Measurements from ENCODE around the gene IKZF1. TPM values are rescaled to one million over a fixed set of nuclear protein-coding genes. Genes with fewer than 3 reads are reported as not detected.

The IKZF1 gene
- total and polyA plus RNA-seq, 4 donors: 4.0 to 37.8 (median 18.5) TPM

DNA sequence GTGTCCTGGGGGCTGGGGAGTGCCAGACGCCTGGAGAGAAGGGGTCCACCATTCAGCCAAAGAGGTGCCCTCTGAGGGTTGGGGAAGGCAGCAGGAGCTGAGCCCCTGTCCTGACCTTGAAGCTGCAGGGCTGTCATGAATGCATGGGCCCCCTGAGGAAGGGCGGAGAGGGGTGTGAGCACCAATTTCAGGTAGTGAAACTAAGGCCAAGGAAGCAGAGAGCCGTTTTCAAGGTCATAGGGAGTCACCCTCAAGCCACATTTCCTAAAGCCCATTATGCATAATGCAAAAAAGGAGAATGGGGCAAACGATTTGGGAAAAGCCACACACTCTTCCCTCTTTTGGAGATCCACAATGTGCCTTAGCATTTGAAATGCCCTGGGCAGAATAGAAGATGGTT, 108.5 kb downstream of the IKZF1 start:
- ATAC-seq (ENCODE audit: insufficient read depth, low FRiP score) (no peak), DNase-seq (no peak)
- 63 to 72% methylated on average over 4 of the region's 4 CpGs for WGBS, 2 donors
- H3K9ac ChIP-seq (ENCODE audit: insufficient read depth in 1 of 2, low read length in 2 of 2): no peak overlapping the region
- H3K27ac ChIP-seq (ENCODE audit: low read depth in 1 of 2, low read length in 1 of 2): no peak overlapping the region
- no peaks in the 10 kb centered on the region for H3K9me3 ChIP-seq (ENCODE audit: control insufficient read depth in 4 of 4, insufficient read depth in 3 of 4, low read length in 3 of 4)
- H3K4me3 ChIP-seq: no peak overlapping the region
- H3K36me3 ChIP-seq (ENCODE audit: control insufficient read depth in 4 of 4, insufficient read depth in 4 of 4, low read length in 4 of 4): no peaks in the 10 kb centered on the region
- no peaks in the 10 kb centered on the region for H3K27me3 ChIP-seq (ENCODE audit: control insufficient read depth in 3 of 3, insufficient read depth in 3 of 3, low read length in 2 of 3)
- no peaks in the 10 kb centered on the region for H3K4me1 ChIP-seq (ENCODE audit: control insufficient read depth in 5 of 5, insufficient read depth in 5 of 5, low read length in 5 of 5)
- TF ChIP-seq, protein P1, sequence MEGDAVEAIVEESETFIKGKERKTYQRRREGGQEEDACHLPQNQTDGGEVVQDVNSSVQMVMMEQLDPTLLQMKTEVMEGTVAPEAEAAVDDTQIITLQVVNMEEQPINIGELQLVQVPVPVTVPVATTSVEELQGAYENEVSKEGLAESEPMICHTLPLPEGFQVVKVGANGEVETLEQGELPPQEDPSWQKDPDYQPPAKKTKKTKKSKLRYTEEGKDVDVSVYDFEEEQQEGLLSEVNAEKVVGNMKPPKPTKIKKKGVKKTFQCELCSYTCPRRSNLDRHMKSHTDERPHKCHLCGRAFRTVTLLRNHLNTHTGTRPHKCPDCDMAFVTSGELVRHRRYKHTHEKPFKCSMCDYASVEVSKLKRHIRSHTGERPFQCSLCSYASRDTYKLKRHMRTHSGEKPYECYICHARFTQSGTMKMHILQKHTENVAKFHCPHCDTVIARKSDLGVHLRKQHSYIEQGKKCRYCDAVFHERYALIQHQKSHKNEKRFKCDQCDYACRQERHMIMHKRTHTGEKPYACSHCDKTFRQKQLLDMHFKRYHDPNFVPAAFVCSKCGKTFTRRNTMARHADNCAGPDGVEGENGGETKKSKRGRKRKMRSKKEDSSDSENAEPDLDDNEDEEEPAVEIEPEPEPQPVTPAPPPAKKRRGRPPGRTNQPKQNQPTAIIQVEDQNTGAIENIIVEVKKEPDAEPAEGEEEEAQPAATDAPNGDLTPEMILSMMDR (IDR thresholded peaks at IDR 0.05; ENCODE audit: control extremely low read depth, extremely low read depth): no peak

DNA sequence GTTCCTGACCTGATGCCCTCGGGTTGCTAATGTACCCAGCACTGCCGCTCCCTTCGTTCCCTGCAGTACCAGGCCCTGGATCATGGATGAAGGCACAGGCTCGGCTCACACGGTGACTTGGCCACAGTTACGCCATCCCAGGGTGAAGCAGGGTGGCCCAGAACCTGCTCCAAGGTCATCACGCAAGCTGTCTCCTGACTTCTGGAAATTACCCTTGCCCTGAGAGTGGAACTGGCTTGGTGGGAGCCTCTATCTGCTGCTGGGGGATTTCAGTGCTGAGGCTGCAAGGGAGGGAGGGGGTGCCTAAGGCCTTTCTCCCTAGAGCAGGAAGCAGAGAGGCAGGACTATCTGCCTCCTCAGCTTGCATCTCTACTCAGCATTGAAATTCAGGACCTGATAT, 109.0 kb downstream of the IKZF1 start:
- DNase-seq (no peak), ATAC-seq (ENCODE audit: insufficient read depth, low FRiP score) (no peak)
- Histone ChIP-seq H3K36me3 (ENCODE audit: control insufficient read depth in 4 of 4, insufficient read depth in 4 of 4, low read length in 4 of 4) (no peaks in the 10 kb centered on the region), H3K9ac (ENCODE audit: insufficient read depth in 1 of 2, low read length in 2 of 2) (no peak overlapping the region), H3K9me3 (ENCODE audit: control insufficient read depth in 4 of 4, insufficient read depth in 3 of 4, low read length in 3 of 4) (no peaks in the 10 kb centered on the region), H3K27me3 (ENCODE audit: control insufficient read depth in 3 of 3, insufficient read depth in 3 of 3, low read length in 2 of 3) (no peaks in the 10 kb centered on the region), H3K4me3 (no peak overlapping the region), H3K4me1 (ENCODE audit: control insufficient read depth in 5 of 5, insufficient read depth in 5 of 5, low read length in 5 of 5) (no peaks in the 10 kb centered on the region), H3K27ac (ENCODE audit: low read depth in 1 of 2, low read length in 1 of 2) (no peak overlapping the region)
- TF ChIP-seq, protein P1 (IDR thresholded peaks at IDR 0.05; ENCODE audit: control extremely low read depth, extremely low read depth): no peak
- WGBS, 2 donors: 83 to 87% methylated on average over 7 of the region's 7 CpGs

DNA sequence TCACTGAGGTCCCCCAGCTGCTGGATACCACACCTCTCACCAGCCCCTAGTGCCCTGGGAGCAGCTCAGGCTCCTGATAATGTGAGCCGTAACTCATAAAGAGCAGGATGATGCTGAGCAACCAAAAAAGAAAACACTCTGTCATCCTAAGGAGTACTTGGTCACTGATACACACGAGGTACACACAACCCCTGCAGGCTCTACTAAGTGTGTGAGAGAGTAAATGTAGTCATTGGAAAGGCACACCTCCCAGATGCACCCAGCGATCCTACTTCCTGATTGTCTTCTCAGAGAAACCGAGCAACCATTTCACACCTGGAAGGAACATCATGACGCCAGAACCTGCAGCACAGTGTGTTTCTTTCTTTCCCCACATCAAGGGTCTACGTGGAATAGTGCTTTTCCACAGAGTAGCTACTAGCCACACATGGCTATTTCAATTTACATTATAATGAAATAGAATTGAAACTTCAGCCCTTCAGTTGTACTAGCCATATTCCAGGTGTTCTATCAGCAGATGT, 111.4 kb downstream of the IKZF1 start:
- TF ChIP-seq, protein P1 (IDR thresholded peaks at IDR 0.05; ENCODE audit: control extremely low read depth, extremely low read depth): no peak
- no peaks in the 10 kb centered on the region for H3K9me3 ChIP-seq (ENCODE audit: control insufficient read depth in 4 of 4, insufficient read depth in 3 of 4, low read length in 3 of 4)
- H3K27ac ChIP-seq (ENCODE audit: low read depth in 1 of 2, low read length in 1 of 2): no peak overlapping the region
- DNase-seq (no peak), ATAC-seq (ENCODE audit: insufficient read depth, low FRiP score) (no peak)
- no peaks in the 10 kb centered on the region for H3K27me3 ChIP-seq (ENCODE audit: control insufficient read depth in 3 of 3, insufficient read depth in 3 of 3, low read length in 2 of 3)
- WGBS, 2 donors: 59 to 74% methylated on average over 6 of the region's 6 CpGs
- no peak overlapping the region for H3K4me3 ChIP-seq
- no peaks in the 10 kb centered on the region for H3K36me3 ChIP-seq (ENCODE audit: control insufficient read depth in 4 of 4, insufficient read depth in 4 of 4, low read length in 4 of 4)
- no peaks in the 10 kb centered on the region for H3K4me1 ChIP-seq (ENCODE audit: control insufficient read depth in 5 of 5, insufficient read depth in 5 of 5, low read length in 5 of 5)
- H3K9ac ChIP-seq (ENCODE audit: insufficient read depth in 1 of 2, low read length in 2 of 2): no peak overlapping the region

Measured in lung (tissue), 12 donors.